Measurements from ENCODE around the gene TCF25.
"Not testable (repeated sequence)": the region's sequence is repeated elsewhere in the genome, so short reads cannot be mapped to it uniquely, and the experiment has no call there.

TCF25 gene, protein sequence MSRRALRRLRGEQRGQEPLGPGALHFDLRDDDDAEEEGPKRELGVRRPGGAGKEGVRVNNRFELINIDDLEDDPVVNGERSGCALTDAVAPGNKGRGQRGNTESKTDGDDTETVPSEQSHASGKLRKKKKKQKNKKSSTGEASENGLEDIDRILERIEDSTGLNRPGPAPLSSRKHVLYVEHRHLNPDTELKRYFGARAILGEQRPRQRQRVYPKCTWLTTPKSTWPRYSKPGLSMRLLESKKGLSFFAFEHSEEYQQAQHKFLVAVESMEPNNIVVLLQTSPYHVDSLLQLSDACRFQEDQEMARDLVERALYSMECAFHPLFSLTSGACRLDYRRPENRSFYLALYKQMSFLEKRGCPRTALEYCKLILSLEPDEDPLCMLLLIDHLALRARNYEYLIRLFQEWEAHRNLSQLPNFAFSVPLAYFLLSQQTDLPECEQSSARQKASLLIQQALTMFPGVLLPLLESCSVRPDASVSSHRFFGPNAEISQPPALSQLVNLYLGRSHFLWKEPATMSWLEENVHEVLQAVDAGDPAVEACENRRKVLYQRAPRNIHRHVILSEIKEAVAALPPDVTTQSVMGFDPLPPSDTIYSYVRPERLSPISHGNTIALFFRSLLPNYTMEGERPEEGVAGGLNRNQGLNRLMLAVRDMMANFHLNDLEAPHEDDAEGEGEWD

DNA sequence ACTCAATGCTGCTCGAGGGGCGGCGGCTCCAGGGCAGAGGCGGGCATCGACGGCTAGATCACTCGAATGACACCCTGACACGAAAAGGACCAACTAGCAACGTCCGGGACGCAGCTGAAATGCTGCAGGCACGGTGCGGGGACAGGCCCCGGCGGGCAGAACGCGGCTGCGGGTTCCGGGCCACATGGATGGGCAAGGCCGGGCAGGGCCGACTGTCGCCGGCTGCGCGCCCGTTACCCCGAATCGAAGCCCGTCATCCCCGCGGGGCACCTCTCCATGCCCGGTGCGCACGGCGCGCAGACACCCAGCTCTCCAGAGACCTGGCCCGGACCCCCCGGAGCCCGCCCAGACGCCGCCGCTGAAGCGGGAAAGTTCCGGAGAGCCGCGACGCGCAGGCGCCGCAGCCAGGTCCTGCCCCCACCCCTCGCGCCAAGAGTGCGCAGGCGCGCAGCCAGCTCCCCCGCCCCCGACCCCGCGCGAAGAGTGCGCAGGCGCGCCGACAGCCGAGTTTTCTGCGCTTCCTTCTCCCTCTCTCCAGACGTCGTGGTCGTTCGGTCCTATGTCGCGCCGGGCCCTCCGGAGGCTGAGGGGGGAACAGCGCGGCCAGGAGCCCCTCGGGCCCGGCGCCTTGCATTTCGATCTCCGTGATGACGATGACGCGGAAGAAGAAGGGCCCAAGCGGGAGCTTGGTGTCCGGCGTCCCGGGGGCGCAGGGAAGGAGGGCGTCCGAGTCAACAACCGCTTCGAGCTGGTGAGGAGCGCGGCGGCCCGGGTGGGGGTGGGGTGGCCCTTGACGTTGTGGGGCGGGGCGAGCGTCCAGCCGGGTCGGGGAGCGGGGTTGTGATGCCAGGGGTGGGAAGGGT is at the start of gene TCF25:
TSS of gene TCF25 (plus strand) at position 484 of the 863 bp plus-strand sequence. CDS start at position 560, 76 bp downstream.
- DNase-seq, result peak; percentile 96

DNA sequence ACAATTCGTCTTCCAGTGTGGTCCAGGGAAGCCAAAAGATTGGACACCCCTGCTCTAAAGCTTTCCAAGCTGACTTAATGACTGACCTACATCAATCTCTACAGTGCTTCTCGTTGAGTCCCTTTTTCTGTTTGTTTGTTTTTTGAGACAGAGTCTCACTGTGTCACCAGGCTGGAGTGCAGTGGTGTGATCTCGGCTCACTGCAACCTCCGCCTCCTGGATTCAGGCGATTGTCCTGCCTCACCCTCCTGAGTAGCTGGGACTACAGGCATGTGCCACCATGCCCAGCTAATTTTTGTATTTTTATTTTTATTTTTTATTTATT is 49.6 kb upstream of the TCF25 start:
- not testable (repeated sequence) for DNase-seq

DNA sequence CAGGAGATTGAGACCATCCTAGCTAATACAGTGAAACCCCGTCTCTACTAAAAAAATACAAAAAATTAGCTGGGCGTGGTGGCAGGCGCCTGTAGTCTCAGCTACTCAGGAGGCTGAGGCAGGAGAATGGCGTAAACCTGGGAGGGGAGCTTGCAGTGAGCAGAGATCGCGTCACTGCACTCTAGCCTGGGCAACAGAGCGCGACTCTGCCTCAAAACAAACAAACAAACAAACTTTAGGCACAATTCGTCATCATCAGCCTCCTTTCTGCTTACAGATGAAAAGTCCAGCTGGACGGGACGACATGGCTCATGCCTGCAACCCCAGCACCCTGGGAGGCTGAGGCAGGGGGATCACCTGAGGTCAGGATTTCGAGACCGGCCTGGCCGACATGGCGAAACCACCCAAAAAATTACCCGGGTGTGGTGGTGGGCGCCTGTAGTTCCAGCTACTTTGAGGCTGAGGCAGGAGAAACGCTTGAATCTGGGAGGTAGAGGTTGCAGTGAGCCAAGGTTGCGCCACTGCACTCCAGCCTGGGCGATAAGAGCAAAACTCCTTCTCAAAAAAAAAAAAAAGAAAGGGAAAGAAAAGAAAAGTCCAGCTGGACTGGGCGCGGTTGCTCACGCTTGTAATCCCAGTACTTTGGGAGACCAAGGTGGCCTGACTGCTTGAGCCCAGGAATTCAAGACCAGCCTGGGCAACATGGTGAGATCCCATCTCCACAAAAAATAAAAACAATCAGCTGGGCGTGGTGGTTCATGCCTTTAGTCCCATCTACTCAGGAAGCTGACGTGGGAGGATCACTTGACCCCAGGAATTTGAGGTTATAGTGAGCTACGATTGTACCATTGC is 46.6 kb upstream of the TCF25 start:
- DNase-seq, result no peak

DNA sequence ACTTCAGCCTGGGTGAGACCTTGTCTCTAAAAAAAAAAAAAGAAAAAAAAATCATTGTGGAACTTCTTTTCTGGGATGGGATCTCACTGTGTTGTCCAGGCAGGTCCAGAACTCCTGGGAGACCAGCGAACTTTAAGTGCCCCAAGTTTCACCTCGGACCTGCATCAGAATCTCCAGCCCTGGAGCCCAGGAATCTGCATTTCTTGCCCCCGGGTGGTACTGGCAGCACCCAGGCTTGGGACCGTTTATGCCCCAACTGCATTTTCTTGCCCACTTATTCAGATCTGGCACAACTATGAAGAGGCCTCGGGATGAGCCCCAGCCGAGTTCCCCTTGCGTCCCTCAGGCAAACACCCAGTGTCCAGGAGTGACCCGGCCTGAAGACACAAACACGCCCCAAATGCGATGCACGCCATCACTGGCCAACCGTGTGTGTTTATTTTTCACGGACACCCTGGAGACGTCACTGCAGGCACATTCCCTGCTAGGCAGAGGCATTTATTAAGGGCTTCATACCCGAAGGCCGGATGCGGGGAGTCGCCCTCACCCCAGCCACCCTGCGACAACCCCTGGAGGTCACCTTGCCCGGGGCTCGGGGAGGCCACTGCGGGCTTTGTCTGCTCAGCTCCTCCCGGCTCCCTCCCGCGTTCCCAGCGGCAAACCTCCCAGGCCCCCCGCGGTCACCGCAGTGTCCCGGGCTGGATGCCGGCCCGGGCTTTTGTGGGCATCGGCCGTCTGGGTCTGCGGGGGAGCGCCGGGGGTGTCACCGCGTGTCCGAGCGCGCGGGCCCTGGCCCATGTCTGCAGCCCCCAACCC is 45.8 kb upstream of the TCF25 start:
- DNase-seq, result peak; percentile 56

DNA sequence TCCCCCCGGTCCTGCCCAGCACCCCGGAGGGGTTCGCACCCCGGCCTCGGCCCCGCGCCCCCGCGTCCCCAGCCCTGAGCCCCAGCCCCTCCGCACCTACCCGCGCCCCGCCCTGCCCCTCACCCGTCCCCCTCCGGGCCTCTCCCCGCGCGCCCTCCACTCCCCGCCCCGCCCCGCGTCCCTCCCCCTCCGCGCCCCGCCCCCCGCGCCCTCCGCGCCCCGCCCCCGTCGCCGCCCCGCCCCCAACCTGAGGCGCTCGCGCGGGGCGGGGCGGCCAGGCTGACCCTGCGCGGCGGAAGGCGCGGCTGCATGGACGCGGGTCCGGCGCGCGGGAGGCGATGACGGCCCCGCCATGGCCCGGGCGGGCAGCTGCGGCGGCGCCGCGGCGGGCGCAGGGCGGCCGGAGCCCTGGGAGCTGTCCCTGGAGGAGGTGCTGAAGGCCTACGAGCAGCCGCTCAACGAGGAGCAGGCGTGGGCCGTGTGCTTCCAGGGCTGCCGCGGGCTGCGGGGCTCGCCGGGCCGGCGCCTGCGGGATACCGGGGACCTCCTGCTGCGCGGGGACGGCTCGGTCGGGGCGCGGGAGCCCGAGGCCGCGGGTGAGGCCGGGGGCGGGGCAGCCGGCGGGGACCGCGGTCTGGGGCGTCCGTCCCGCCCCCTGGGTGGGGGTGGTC is 45.1 kb upstream of the TCF25 start, which contains the start of gene SPIRE2:
TSS of gene SPIRE2 (plus strand) at position 277 of the 671 bp plus-strand sequence. CDS start at position 353, 76 bp downstream.
- peak; percentile 85 for DNase-seq

DNA sequence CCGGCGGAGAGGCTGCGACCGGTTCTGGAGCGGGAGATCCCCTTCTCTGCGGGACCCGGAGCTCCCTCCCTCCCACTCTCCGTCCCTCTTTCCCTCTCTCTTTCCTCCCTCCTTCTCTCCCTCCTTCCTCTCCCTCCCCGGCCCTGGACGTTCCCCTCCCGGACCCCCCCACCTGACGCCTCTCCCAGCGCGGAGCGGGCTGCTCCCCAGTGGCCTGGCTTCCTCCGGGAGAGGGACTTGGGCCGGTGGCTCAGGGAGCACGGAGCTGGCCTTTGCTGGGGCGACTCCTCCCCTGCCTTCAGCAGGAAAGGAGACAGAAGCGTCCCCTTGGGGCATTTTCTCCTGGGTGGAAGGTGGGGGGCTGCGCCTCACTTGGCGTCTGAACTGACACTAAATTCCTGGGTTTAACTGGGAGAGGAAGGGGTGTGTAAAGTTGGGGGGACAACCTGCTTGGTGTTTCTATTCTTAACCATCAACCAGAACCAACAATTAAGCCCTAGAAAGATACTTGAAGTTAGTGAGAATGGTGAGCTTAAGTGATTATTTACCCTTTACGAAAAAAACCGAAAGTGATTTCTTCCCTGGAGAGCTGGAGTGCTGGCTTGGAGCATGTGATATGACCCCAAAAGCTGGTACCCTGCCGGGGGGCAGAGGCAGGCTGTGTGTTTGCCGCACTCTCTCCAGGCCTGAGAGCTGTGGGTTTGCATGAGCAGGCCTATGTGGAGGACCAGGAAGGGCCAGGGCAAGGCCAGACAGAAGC is 44.3 kb upstream of the TCF25 start:
- no peak for DNase-seq

DNA sequence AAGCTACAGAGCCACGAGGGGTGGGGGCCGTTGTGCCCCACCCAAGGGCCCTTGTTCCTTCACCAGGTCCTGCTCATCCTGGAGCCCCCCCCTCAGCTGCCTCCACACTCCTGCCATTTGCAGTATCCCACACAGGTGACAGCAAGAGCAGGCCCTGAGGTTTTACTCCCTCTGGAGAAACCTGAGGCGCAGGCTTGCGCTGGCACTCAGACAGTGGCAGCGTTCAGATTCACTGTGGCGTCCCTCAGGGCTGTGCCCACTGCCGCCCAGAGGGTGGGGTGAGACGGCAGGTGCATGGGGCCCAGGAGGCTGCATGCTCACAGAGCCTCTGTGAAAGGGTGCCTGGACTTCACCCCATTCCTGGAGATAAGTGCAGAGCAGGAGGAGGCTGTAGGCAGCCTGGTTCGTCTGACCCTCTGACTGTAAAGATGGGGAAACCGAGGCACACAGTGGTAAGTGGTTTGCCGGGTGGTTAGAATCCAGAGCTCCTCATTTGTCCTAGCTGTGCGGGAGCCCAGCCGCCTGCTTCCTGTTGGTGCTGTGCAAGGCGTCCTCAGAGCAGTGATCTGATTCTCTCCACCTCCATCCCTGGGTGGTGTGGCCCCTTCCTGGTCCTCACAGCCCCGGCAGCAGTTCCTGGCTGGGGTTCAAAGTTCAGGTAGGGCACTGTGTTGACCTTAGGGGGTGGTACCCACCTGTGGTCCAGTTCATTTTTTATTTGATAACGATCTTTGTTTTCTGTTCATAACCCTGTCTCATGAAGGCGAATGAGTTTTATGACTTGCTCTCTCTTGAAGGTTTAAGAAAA is 43.6 kb upstream of the TCF25 start:
- no peak for DNase-seq

DNA sequence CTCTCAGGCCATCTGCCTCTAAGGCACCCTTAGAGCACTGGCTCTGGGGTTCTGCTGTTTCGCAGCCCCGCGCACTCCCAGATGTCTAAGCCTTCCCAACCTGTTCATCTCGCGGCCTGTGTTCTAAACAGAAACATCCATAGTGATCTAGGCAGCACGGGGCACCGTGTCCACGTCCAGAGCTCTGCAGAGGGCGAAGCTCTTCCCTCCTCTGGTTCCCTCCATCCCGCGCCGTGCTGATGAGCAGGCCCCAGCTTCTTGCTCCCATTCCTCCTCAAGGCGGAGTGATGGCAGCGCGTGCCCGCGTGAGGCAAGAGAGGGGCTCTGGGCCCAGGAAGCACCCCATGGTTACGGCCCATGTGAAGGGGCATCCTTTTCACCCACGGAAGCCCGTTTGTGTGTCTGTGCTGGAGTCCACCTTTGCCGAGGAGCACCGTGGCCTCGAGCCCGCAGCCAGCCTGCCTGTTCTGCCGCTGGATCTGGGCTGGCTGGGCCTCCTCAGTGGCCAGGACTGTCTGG is 41.5 kb upstream of the TCF25 start:
- no peak for DNase-seq

DNA sequence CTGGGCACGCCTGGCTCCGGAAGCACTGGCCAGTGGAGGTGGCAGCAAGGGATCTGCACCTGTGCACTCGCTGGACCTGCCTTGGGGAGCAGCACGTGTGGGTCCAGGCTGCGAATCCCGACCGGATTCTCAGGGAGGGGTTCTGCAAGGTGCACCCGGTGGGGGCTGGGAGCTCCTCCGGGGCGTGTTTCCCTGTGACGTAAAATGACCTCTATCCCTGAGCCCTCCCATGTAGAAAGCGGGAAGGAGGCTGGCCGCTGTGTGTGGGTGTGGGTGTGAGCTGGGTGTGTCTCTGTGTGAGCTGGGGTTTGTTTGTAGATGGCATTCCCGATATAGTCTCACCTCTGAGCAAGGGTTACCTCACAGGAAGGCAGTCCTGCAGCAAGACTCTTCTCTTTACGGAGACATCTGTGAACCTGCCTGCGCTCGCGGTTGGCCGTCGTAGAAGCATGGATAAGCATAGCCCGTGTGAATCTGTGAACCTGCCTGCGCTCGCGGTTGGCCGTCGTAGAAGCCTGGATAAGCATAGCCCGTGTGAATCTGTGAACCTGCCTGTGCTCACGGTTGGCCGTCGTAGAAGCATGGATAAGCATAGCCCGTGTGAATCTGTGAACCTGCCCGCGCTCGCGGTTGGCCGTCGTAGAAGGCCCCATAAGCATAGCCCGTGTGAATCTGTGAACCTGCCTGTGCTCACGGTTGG is 39.6 kb upstream of the TCF25 start:
- not testable (repeated sequence) for DNase-seq

DNA sequence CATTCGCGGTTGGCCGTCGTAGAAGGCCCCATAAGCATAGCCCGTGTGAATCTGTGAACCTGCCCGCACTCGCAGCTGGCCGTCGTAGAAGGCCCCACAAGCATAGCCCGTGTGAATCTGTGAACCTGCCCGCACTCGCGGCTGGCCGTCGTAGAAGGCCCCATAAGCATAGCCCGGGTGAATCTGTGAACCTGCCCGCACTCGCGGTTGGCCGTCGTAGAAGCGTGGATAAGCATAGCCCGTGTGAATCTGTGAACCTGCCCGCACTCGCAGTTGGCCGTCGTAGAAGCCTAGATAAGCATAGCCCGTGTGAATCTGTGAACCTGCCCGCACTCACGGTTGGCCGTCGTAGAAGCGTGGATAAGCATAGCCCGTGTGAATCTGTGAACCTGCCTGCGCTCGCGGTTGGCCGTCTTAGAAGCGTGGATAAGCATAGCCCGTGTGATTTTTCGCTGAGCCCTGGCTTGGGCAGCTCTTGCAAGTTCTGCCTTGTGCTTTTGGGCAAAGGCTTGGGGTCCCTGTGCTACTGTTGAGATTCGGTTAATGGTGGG is 38.5 kb upstream of the TCF25 start:
- not testable (repeated sequence) for DNase-seq

DNA sequence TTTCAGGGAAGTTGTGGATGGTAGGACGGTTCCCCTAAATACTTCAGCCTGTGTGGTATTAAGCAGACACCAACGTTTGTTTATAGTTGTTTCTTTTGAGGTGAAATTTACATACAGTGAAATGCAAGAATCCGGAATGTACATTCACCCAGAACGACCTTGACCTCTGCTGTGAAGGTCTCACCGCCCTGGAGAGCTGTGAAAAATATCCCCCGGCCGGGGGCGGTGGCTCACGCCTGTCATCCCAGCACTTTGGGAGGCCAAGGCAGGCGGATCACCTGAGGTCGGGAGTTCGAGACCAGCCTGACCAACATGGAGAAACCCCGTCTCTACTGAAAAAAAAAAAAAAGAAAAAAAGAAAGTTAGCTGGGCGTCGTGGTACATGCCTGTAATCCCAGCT is 36.9 kb upstream of the TCF25 start:
- DNase-seq, result not testable (repeated sequence)

DNA sequence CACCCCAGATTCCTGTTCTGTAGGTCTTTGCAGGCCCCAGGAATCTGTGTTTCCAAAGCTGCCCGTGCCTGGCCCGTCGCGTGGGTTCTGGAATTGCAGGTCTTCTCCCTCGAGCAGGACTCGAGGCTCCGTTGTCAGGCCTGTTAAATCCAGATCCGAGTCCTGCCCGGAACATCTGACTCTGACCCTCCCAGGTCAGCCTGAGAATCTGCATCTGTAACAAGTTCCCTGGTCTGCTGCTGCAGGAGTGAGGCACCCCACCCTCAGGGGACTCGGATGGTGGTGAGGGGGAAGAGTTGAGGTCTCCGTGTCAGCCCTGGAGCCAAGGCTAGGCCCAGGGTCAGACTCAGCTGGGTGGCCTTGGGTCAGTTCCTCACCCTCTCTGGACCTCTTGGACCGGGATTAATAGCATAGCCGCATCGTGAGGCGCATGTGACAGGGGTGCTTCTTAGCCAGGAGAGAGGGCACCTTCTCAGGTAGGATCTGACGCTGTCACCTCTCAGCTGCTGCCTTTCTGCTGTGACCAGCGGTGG is 36.3 kb upstream of the TCF25 start:
- DNase-seq, result no peak

DNA sequence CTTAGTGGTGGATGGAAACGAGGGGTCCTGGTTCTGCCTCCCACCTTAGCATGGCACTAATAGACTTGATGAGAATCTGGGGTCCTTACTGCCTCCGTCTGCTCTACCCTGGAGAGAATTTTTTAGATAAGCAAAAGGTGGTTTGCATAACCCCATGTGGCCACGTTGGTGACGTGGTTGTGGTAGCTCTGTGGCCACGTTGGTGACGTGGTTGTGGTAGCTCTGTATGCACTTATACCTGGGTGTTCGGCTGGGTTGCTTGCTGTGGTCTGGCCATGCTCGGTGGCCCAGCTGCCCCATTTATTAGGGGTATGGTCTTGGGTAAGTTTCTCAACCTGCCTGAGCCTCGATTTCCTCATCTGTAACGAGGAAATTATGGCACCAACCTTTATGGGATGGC is 32.1 kb upstream of the TCF25 start:
- no peak for DNase-seq

DNA sequence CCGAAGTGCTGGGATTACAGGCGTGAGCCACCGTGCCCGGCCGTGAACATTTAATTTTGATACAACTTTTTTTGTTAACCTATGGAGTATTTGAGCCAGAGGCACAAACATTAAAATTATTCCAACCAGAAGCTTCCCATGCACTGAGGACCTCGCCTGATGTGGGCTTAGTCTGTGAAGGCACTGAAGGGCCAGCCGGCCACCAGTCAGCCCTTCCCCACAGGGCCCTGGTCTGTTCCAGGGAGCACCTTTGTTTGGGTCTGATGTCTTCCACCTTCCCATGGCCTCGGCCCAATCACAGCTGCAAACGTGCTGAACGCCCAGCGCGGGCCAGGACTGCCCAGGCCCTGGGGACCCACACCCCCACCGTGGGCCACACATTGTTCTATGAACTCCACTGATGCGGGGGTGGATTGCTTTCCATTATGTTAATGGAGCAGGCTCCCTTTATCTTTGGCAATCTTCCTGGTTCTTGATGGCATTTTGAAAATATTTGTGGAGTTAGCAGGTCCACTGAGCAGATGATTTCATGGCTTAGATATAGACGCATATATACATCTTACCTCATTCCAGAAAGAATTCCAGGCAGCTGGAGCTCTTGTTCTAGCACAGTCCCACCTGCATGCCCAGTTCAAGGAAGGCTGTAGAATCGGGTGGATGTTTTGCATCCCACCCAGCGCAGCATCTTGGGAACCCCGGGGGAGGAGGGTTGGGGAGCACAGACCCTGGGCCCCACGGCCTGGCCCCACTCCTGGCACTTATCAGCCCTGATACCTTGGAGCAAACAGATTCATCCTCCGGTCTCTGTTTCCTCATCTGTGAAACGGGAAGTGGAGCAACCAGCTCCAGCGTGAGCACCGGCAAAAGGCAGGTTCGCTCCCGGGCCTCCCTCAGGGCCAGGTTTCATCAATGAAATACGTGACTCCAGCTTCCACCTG is 30.7 kb upstream of the TCF25 start:
- DNase-seq, result no peak

DNA sequence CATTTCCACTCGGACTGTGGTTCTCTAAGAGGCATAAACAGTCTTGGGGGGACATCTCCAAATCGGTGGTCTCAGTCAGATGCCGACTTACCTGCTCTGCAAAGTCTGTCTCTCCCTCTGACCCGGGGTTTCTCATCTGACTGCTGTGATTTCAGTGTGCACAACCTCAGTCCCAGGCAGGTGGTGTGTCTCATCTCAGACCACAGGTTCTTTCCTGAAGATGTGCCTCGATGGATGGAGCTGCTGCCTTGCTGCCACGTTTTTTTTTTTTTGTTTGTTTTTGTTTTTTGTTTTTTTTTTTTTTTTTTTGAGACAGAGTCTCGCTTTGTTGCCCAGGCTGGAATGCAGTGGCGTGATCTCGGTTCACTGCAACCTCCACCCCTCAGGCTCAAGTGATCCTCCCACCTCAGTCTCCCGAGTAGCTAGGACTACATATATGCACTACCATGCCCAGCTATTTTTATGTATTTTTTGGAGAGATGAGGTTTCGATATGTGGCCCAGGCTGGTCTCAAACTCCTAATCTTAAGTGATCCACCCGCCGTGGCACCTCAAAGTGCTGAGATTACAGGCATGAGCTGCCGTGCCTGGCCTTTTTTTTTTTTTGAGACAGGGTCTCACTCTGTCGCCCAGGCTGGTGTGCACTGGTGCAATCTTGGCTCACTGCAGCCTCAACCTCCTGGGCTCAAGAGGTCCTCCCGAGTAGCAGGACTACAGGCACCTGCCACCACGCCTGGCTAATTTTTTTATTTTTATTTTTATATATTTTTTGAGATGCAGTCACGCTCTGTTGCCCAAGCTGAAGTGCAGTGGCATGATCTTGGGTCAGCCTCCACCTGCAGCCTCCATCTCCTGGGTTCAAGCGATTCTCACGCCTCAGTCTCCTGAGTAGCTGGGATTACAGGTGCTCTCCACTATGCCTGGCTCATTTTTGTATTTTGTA is 29.7 kb upstream of the TCF25 start:
- no peak for DNase-seq

Data from left hindlimb (tissue), 1 donor.